Tongue (tissue), 2 donors: ENCODE measurements around the gene OGG1. TPM values are rescaled to one million over a fixed set of nuclear protein-coding genes. Genes with fewer than 3 reads are reported as not detected.
A peak's percentile ranks its signal among the peaks of the same experiment; 100 is the strongest.

Experiments used
- DNase-seq: peaks from one replicate; pipeline ENCODE4 v3.0.0-alpha.2; 2015
- total RNA-seq: library from RNA; depleted of rRNA; stranded (reverse); fragments of >200 nt; gene quantifications from one replicate; pipeline ENCODE4 v1.2.3, GENCODE V29; 2014

OGG1 gene
- total RNA-seq: 16.5 TPM

DNA sequence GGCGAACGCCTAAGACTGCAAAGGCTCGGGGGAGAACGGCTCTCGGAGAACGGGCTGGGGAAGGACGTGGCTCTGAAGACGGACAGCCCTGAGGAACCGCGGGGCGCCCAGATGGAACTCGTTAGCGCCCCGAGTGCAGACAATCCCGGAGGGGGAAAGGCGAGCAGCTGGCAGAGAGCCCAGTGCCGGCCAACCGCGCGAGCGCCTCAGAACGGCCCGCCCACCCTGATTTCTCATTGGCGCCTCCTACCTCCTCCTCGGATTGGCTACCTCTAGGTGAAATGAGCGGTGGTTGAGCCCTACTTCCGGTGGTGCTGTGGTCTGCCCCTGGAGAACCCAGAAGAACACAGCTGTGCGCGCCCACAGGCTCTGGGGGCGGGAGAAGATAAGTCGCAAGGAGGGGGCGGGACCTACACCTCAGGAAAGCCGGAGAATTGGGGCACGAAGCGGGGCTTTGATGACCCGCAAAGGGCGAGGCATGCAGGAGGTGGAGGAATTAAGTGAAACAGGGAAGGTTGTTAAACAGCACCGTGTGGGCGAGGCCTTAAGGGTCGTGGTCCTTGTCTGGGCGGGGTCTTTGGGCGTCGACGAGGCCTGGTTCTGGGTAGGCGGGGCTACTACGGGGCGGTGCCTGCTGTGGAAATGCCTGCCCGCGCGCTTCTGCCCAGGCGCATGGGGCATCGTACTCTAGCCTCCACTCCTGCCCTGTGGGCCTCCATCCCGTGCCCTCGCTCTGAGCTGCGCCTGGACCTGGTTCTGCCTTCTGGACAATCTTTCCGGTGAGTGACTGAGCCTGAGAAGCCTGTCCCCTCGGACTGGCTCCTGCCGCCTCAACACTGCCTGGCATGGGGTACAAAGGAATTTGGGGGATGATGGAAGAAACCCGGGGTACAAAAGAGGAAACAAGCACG lies at the start of gene OGG1:
TSS of gene OGG1 (plus strand) at position 308 of the 911 bp plus-strand sequence. CDS start at position 643, 335 bp downstream.
- peak; percentile 99 for DNase-seq

GRCh38 chr3:9700536-9700935 lies 49.2 kb upstream of the OGG1 start:
- no peak for DNase-seq

DNA sequence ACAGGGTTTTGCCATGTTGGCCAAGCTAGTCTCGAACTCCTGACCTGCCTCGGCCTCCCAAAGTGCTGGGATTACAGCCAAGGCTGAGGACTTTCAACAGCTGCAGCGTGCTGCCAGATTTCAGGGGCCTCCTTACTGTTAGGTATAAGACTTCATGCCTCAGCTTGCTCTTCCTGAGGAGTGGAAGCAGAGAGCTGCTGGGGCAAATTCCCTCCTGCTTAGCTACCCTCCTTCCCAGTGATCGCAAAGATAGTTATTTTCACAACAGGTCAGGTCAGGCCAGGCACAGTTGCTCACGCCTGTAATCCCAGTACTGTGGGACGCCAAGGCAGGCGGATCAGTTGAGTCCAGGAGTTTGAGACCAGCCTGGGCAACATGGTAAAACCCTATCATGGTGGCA lies 48.7 kb upstream of the OGG1 start:
- no peak for DNase-seq

GRCh38 chr3:9701711-9702110 lies 48.0 kb upstream of the OGG1 start:
- DNase-seq: no peak

DNA sequence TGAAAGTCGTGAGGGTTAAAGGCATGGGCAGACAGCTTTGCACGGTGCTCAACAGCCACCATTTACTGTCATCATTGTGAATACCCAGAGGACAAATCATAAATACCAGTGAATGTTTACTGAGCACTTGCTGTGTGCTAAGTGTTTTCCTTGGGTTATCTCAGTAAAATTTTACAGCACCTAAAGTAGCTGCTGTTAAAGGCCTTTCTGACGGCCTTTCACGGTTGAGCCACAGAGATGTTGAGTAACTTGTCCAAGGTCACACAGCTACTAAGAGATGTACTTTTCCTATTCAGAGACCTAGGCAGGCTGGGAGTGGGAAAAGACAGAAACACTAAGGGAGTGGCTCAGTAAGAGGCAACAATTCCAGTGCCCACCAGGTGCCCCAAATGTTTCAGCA lies 46.5 kb upstream of the OGG1 start:
- no peak for DNase-seq

- DNase-seq: no peak
Measured at GRCh38 chr3:9703736-9704346, 45.9 kb upstream of the OGG1 start, which contains the start of gene CPNE9. Gene CPNE9 (plus strand): TSS chr3:9703833. CDS start chr3:9703997, 164 bp downstream.

- peak; percentile 61 for DNase-seq
Measured at GRCh38 chr3:9704347-9705322, 45.1 kb upstream of the OGG1 start.

DNA sequence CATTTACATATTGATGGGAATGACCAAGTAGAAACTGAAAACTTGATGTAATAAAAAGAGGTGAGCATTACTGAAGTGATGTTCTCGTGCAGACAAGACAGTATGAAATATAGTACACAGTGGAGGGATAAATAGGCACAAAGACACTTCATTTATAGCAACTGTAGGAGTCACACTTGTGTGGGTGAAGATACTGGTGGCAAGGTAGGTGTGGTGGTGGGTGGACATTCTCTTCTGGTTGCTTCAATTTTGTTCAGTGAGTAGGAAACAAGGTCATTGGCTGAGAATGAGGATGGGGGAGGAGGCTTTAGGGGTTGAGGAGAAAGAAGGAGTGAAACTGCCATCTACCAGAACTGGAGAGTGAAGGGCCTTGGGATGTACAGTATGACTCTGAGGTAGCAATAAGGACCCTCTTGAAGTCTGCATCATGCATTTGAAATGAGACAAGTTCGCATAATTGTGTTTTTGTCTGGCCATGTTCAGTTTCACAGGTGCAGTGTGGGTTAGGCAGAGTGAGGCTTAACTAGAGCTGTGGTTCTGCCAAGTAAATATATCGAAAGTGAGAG lies 39.5 kb upstream of the OGG1 start:
- DNase-seq: no peak

GRCh38 chr3:9712415-9712814 lies 37.3 kb upstream of the OGG1 start:
- no peak for DNase-seq

GRCh38 chr3:9713142-9713541 lies 36.6 kb upstream of the OGG1 start:
- DNase-seq: no peak

DNA sequence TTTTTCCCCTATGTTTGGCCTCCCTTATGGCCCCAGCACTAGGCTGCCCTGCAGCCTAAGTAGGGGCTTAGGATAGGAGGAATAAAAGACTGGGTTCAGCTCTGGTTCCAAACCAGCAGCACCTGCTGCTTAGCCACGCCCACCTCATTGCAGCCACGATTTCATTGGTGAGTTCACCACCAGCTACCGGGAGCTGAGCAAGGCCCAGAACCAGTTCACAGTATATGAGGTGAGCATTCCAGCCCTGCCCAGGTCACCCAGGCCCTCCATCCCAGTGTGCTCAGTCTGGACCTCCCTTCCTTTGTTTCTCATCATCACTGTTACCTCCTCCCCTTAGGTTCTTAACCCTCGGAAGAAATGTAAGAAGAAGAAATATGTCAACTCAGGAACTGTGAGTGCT lies 34.6 kb upstream of the OGG1 start:
- DNase-seq: no peak

DNA sequence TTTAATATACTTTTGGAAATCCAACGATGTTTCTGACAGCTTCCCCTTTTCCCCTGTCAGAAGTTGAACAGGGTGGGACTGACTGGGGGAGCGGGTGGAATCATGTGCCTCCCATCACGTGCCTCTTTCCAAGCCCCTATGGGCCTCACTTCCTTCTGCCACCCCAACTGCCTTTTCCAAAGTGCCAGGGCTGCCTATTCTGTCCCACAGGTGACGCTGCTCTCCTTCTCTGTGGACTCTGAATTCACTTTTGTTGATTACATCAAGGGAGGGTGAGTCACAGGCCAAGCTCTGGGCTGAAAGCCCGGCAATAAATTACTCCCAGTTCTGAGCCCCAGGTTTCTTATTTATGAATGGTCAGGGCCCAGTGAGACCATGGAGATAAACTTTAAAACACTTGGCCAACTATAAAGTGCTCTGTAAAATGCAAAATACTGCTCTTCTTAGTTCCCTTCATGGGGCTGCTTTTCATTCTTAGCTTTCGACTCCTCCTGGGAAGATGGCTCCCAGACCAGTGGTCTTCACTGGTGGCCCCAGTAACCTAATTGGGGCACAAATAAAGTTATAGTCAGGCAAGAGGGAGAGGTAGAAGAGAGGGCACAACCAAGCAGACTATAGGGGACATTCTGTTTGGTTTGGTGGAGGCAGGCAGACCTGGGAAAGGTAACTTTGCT lies 33.9 kb upstream of the OGG1 start:
- DNase-seq: peak; percentile 39

GRCh38 chr3:9716801-9717555 lies 32.8 kb upstream of the OGG1 start:
- DNase-seq: no peak

DNA sequence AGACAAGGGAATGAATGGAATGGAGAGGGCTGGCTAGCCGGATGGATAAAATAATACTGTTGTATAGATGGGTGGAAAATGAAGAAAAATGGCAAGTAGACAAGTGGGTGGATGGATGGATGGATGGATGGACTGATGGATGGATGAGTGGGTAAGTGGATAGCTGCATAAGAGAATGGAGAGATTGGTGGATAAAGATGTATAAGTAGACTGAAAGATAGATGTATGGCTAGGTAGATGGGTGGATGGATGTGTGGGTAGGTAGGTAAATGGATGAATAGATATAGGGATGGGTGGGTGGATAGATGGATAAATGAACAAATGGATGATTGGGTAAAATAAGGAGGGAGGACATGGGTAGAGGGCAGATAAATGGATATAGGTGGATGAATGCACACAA lies 32.2 kb upstream of the OGG1 start:
- no peak for DNase-seq

DNA sequence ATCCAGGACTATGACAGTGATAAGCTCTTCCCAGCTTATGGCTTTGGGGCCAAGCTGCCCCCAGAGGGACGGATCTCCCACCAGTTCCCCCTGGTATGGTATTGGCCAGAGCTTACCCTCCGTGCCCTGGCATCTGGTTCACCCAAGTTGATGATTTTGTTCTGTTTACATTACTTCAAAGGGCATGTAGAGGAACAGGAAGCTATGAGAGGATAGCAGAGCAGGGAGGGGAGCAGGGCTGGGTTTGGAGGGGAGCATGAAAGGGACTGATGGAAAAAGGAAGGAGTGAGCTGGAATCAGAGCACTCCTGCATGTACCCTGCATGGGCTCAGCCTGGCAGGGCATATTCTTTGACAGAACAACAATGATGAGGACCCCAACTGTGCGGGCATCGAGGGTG lies 31.6 kb upstream of the OGG1 start:
- DNase-seq: no peak

GRCh38 chr3:9721015-9721699 lies 28.6 kb upstream of the OGG1 start:
- DNase-seq: no peak

DNA sequence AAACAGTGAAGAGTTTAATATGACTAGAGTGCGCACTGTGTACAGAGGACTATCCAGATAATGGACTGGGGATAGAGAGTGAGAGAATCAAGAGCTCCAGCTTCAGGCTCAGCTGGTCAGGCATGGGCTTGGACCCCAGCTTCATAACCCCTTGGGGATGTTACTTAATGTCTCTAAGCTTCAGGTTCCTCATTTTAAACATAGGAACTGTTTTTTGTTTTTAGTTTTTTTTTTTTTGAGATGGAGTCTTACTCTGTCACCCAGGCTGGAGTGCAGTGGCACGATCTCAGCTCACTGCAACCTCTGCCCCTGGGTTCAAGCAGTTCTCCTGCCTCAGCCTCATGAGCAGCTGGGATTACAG lies 28.1 kb upstream of the OGG1 start:
- no peak for DNase-seq

DNA sequence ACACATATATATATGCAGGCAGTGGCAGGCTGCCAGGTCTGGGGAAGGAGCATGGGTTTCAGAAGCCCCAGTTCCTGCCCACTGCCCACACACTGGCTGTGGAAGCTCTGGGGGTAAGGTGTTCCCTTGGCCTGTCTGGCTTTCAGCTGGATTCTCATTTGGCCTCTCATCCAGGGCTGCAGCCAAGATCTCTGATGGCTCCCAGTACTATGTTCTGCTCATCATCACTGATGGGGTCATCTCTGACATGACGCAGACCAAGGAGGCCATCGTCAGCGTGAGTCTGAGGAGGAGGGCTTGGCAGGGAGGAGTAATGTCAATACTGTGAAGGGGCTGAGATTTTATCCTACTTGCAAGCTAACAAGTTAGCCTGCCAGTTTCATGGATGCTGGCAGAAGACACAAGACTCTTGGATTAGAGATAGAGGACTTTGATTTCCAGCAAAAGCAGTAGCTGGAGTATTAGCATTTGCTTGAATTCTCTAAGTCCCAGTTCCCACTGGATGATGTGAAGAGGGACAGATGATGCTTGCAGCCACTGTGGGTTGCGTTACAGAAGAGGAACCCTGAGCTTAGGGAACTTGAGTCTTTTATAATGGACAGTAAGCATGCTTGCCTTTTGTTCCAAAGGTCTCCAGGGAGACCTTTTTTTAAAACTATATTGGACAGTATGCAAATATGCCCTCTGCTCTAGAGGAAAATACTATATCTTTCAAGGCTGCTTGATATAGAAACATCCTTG lies 23.8 kb upstream of the OGG1 start:
- no peak for DNase-seq

DNA sequence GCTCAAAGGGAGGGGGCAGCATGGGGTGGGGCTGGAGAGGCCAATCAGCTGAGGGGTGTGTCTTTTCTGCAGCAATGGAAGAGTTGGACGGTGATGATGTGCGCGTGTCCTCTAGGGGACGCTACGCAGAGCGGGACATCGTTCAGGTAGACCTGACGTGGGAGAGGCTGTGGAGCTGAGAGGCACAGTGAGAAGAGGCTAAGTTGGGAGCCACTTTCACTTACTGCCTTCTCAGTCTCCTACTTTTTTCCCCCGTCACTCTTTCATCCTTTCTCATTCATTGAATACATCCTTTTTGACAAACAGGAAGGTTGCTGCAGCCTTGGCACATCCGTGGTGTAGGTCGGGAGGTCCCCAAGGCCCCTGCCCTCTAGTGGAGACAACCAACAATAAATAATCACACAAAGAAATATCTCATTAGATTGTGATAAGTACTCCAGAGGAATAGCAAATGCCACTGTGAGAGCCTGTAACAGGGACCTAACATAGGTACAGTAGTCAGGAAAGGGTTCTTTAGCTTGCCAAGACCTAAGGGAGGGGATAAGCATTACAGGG lies 22.6 kb upstream of the OGG1 start:
- no peak for DNase-seq
